ENCODE data around the gene NUDT14. TPM values are rescaled to one million over a fixed set of nuclear protein-coding genes. Genes with fewer than 3 reads are reported as not detected.

The NUDT14 gene
- total RNA-seq, 1 donor from 2014 or later: 37.4 TPM

DNA sequence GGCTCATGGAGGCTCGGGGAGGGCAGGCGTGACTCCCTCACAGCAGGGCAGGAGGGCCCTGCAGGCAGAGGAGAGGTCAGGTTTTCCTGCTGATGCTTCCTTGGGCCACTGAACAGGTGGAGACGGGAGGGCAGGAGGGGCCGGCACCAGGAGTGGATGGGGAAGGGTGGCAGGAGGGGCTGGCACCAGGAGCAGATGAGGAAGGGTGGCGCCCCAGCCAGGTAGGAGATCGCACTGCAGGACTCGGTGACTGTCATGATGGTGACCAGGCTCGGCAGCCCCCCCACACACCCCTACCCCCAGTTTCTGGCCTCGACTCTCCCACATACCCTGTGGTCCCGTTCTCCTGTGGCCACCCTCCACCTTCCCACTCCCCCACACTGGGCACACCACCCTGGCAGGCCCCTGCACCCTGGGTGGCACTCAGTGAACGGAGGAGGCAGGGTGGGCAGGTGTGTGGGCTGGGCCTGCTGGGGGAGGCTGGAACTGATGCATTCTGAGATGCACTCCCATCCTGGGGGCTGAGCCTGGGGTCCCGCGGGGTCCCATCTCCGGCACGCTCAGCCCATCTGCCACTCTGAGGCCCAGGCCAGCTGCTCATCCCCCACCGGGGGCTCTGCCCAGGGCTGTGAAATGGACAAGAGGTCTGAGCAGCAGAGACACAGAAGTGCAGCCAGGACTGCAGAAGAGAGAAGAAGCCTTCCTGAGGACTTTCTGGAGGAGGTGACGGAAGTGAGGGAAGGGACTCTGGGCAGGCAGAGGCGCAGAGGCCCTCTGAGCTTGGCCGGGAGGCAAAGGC lies 2.8 kb downstream of the NUDT14 start:
- DNase-seq (ENCODE audit: low spot score): no peak
- Mint-ChIP-seq H3K27me3 (ENCODE audit: low read depth) (no peaks in the 10 kb centered on the region), H3K4me3 (ENCODE audit: unreplicated experiment) (no peak overlapping the region), H3K4me1 (ENCODE audit: low read depth) (peaks cover 9% of the 10 kb centered on the region), H3K9me3 (ENCODE audit: low read depth) (no peaks in the 10 kb centered on the region), H3K36me3 (ENCODE audit: low read depth) (no peaks in the 10 kb centered on the region), H3K27ac (ENCODE audit: unreplicated experiment) (no peak overlapping the region)
- TF ChIP-seq, protein P1, sequence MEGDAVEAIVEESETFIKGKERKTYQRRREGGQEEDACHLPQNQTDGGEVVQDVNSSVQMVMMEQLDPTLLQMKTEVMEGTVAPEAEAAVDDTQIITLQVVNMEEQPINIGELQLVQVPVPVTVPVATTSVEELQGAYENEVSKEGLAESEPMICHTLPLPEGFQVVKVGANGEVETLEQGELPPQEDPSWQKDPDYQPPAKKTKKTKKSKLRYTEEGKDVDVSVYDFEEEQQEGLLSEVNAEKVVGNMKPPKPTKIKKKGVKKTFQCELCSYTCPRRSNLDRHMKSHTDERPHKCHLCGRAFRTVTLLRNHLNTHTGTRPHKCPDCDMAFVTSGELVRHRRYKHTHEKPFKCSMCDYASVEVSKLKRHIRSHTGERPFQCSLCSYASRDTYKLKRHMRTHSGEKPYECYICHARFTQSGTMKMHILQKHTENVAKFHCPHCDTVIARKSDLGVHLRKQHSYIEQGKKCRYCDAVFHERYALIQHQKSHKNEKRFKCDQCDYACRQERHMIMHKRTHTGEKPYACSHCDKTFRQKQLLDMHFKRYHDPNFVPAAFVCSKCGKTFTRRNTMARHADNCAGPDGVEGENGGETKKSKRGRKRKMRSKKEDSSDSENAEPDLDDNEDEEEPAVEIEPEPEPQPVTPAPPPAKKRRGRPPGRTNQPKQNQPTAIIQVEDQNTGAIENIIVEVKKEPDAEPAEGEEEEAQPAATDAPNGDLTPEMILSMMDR (IDR thresholded peaks at IDR 0.05): no peak

GRCh38 chr14:105177082-105177481 lies 4.0 kb downstream of the NUDT14 start:
- Mint-ChIP-seq H3K4me3 (ENCODE audit: unreplicated experiment) (no peak overlapping the region), H3K36me3 (ENCODE audit: low read depth) (no peaks in the 10 kb centered on the region), H3K9me3 (ENCODE audit: low read depth) (no peaks in the 10 kb centered on the region), H3K4me1 (ENCODE audit: low read depth) (peaks cover 9% of the 10 kb centered on the region), H3K27ac (ENCODE audit: unreplicated experiment) (no peak overlapping the region), H3K27me3 (ENCODE audit: low read depth) (no peaks in the 10 kb centered on the region)
- DNase-seq (ENCODE audit: low spot score): no peak
- TF ChIP-seq, protein P1 (IDR thresholded peaks at IDR 0.05): no peak

DNA sequence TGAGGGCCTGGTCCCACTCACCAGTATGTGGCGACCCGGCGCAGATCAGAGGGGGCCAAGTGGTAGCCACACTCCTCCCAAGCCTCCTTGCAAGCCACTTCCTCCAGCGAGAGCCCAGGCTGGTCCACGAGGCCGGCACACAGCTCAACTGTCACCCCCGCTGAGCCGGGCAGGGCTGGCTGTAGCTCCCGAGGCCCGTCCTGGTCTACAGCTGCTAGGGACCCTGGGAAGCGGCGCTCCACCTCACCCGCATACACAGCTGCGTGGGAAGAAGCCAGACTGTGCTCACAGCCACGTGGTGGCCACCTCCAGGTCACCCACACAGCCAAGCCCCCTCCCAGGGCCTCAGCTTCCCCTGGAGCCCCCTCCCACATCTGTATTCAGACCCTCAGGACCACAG lies 4.6 kb downstream of the NUDT14 start:
- Mint-ChIP-seq H3K27me3 (ENCODE audit: low read depth) (no peaks in the 10 kb centered on the region), H3K9me3 (ENCODE audit: low read depth) (no peaks in the 10 kb centered on the region), H3K4me3 (ENCODE audit: unreplicated experiment) (no peak overlapping the region), H3K4me1 (ENCODE audit: low read depth) (peaks cover 9% of the 10 kb centered on the region), H3K27ac (ENCODE audit: unreplicated experiment) (no peak overlapping the region), H3K36me3 (ENCODE audit: low read depth) (no peaks in the 10 kb centered on the region)
- DNase-seq (ENCODE audit: low spot score): no peak
- TF ChIP-seq, protein P1 (IDR thresholded peaks at IDR 0.05): no peak

- TF ChIP-seq, protein P1 (IDR thresholded peaks at IDR 0.05): no peak
- Mint-ChIP-seq H3K36me3 (ENCODE audit: low read depth) (no peaks in the 10 kb centered on the region), H3K4me1 (ENCODE audit: low read depth) (peaks cover 18% of the 10 kb centered on the region), H3K4me3 (ENCODE audit: unreplicated experiment) (no peak overlapping the region), H3K27me3 (ENCODE audit: low read depth) (no peaks in the 10 kb centered on the region), H3K27ac (ENCODE audit: unreplicated experiment) (no peak overlapping the region), H3K9me3 (ENCODE audit: low read depth) (no peaks in the 10 kb centered on the region)
- DNase-seq (ENCODE audit: low spot score): no peak
These were observed 6.9 kb downstream of the NUDT14 start for GRCh38 chr14:105173901-105174894.

DNA sequence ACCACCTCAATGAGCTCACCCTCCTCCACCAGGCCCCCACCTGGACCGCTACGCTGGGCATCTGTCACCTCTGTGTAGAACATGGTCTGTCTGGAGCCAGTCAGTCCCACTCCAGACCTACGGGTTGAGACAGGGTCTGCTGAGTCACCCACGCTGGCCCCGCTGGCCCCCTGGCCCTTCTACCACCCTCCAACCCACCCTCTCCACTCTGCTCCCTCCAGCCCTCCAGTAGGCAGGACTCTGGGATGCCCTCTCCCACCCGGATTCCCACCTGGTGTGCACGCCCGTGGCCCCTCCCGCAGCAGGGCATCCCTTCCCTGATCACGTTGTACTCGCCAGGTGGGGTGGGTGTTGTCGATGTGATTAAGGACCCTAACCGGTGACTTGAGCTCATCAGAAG lies 8.0 kb downstream of the NUDT14 start:
- TF ChIP-seq, protein P1 (IDR thresholded peaks at IDR 0.05): no peak
- no peaks in the 10 kb centered on the region for H3K27me3 Mint-ChIP-seq (ENCODE audit: low read depth)
- no peak for DNase-seq (ENCODE audit: low spot score)
- H3K4me1 Mint-ChIP-seq (ENCODE audit: low read depth): peaks cover 20% of the 10 kb centered on the region
- no peak overlapping the region for H3K4me3 Mint-ChIP-seq (ENCODE audit: unreplicated experiment)
- no peak overlapping the region for H3K27ac Mint-ChIP-seq (ENCODE audit: unreplicated experiment)
- no peaks in the 10 kb centered on the region for H3K9me3 Mint-ChIP-seq (ENCODE audit: low read depth)
- H3K36me3 Mint-ChIP-seq (ENCODE audit: low read depth): no peaks in the 10 kb centered on the region

Data from chondrocyte (in vitro differentiated cells).